ENCODE results near the gene PACSIN1. TPM values are rescaled to one million over a fixed set of nuclear protein-coding genes. Genes with fewer than 3 reads are reported as not detected.

PACSIN1 gene
- total RNA-seq, 1 experiment from 2014 or later: 5.0 TPM

DNA sequence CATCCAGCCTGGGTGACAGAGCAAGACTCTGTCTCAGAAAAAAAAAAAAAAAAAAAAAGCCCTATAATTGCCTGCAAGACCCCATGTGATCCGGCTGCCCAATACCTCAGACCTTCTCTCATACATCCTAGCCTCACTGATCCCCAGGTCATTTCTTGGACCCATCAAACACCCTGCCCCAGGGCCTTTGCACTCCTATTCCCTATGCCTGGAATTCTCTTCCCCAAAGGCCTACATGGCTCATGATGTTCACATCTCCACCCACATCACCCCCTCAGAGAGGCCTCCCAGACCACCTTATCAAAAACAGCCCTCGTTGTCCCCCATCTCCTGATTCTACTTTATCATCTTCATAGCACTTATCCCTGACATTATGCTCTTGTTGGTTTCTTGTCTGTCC is 8.9 kb downstream of the PACSIN1 start:
- H4K20me1 ChIP-seq (ENCODE audit: insufficient read depth): no peaks in the 10 kb centered on the region
- no peaks in the 10 kb centered on the region; a peak in 1 of 4 replicates for H3K9me3 ChIP-seq (ENCODE audit: control insufficient read depth in 1 of 2, insufficient read depth in 1 of 2, low read depth in 1 of 2, low read length in 2 of 2)
- H3K9ac ChIP-seq (ENCODE audit: low read length): no peak overlapping the region
- H3K36me3 ChIP-seq (ENCODE audit: control insufficient read depth in 1 of 2, insufficient read depth in 2 of 2, low read length in 2 of 2): no peaks in the 10 kb centered on the region
- DNase-seq (ENCODE audit: low read depth, low spot score) (no peak), ATAC-seq (no peak)
- H2AFZ ChIP-seq (ENCODE audit: low read depth, low read length, poor library complexity, severe bottlenecking): no peak overlapping the region
- ChIA-PET RAD21 (ENCODE audit: low non-redundant PET in 1 of 2, low total read pairs in 2 of 2, uncharacterized antibody in 2 of 2, unreplicated experiment in 2 of 2) (no interaction called here), CTCF (no interaction called here), POLR2A (no interaction called here)
- no peak overlapping the region for H3K4me3 ChIP-seq (replicated peaks in 1 of 2; ENCODE audit: low read depth in 1 of 2, low read length in 2 of 2)
- no peaks in the 10 kb centered on the region for H3K79me2 ChIP-seq (ENCODE audit: insufficient read depth, low read length)
- H3K27me3 ChIP-seq (ENCODE audit: insufficient read depth, low read length): no peaks in the 10 kb centered on the region
- no peak overlapping the region for H3K27ac ChIP-seq (ENCODE audit: low read depth, low read length)
- intact Hi-C loops (cut with micrococcal nuclease): no loop called here
- no peaks in the 10 kb centered on the region for H3K4me1 ChIP-seq (ENCODE audit: control insufficient read depth in 1 of 2, insufficient read depth in 2 of 2, low read length in 2 of 2)
- no TSS peak for BruUV-seq (replicated peaks)
- H3K4me2 ChIP-seq (ENCODE audit: low read length): no peak overlapping the region
- TF ChIP-seq, protein P1, sequence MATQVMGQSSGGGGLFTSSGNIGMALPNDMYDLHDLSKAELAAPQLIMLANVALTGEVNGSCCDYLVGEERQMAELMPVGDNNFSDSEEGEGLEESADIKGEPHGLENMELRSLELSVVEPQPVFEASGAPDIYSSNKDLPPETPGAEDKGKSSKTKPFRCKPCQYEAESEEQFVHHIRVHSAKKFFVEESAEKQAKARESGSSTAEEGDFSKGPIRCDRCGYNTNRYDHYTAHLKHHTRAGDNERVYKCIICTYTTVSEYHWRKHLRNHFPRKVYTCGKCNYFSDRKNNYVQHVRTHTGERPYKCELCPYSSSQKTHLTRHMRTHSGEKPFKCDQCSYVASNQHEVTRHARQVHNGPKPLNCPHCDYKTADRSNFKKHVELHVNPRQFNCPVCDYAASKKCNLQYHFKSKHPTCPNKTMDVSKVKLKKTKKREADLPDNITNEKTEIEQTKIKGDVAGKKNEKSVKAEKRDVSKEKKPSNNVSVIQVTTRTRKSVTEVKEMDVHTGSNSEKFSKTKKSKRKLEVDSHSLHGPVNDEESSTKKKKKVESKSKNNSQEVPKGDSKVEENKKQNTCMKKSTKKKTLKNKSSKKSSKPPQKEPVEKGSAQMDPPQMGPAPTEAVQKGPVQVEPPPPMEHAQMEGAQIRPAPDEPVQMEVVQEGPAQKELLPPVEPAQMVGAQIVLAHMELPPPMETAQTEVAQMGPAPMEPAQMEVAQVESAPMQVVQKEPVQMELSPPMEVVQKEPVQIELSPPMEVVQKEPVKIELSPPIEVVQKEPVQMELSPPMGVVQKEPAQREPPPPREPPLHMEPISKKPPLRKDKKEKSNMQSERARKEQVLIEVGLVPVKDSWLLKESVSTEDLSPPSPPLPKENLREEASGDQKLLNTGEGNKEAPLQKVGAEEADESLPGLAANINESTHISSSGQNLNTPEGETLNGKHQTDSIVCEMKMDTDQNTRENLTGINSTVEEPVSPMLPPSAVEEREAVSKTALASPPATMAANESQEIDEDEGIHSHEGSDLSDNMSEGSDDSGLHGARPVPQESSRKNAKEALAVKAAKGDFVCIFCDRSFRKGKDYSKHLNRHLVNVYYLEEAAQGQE (IDR thresholded peaks at IDR 0.05; ENCODE audit: low read depth): no peak
- no peak for TF ChIP-seq POLR2A (IDR thresholded peaks at IDR 0.05; ENCODE audit: borderline replicate concordance, extremely low read depth, insufficient read depth, insufficient read length)
- TF ChIP-seq CBX3 (IDR thresholded peaks at IDR 0.05; ENCODE audit: low read depth): no peak
- TF ChIP-seq TCF7L2 (IDR thresholded peaks at IDR 0.05; ENCODE audit: borderline replicate concordance, extremely low read depth, insufficient read depth, insufficient read length): no peak
- TF ChIP-seq, protein P2, sequence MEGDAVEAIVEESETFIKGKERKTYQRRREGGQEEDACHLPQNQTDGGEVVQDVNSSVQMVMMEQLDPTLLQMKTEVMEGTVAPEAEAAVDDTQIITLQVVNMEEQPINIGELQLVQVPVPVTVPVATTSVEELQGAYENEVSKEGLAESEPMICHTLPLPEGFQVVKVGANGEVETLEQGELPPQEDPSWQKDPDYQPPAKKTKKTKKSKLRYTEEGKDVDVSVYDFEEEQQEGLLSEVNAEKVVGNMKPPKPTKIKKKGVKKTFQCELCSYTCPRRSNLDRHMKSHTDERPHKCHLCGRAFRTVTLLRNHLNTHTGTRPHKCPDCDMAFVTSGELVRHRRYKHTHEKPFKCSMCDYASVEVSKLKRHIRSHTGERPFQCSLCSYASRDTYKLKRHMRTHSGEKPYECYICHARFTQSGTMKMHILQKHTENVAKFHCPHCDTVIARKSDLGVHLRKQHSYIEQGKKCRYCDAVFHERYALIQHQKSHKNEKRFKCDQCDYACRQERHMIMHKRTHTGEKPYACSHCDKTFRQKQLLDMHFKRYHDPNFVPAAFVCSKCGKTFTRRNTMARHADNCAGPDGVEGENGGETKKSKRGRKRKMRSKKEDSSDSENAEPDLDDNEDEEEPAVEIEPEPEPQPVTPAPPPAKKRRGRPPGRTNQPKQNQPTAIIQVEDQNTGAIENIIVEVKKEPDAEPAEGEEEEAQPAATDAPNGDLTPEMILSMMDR (IDR thresholded peaks at IDR 0.05 in 2 of 3, conservative IDR thresholded peaks at IDR 0.05 in 1 of 3; ENCODE audit: borderline replicate concordance in 1 of 3, insufficient read depth in 1 of 3, low read depth in 2 of 3, low read length in 2 of 3): no peak
- no peak for TF ChIP-seq YY1 (IDR thresholded peaks at IDR 0.05; ENCODE audit: extremely low read depth, insufficient replicate concordance, low read depth, low read length)
- no peak for TF ChIP-seq FOSL1 (IDR thresholded peaks at IDR 0.05; ENCODE audit: low read depth)
- no peaks in the 10 kb centered on the region for H3K9me2 ChIP-seq (ENCODE audit: insufficient read depth)
